NB4 (cell line): ENCODE data around the gene TXLNA.

Source experiments
- CTCF ChIP-seq: IDR thresholded peaks from one replicate; pipeline ENCODE4 v1.5.1; 2012; ENCODE audit warnings: low read depth, low read length
- POLR2A ChIP-seq: IDR thresholded peaks from 2 replicates; pipeline ENCODE4 v1.6.1; 2011; ENCODE audit warnings: mild to moderate bottlenecking; ENCODE audit not compliant: insufficient read length; ENCODE audit errors: extremely low read depth
- TF ChIP-seq, protein P1 (sequence below): IDR thresholded peaks from 2 replicates; pipeline ENCODE4 v1.6.1; 2011; ENCODE audit warnings: low read depth, low read length

DNA sequence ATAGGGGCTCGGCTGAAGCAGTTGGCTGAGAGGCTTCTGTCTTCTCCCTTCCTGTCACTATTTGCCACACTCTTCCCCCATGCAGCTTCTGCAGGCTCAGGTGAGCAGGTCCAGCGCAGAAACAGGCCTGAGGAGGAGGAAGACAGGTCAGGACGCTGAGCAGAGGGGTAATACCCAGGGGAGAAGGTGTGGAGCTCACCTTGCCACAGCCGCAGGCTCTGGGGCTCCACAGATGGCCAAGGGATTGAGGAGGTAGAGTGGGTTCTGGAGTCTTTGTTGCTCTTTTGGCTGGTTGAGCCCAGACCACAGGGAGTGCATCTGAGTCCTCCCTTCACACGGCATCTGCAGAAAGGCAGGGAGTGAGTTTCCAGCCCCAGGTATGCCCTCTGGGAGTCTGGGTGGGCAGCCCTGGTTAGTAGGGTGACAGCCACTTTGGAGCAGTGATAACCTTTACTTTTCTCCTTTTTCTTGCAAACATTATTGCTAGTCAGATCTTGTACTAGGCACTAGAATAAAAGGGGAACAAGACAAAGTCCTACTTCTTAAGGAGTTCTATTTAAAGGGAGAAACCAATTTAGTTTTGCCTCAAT, 52.5 kb downstream of the TXLNA start:
- TF ChIP-seq CTCF, result no peak
- TF ChIP-seq POLR2A, result no peak
- TF ChIP-seq, protein P1, sequence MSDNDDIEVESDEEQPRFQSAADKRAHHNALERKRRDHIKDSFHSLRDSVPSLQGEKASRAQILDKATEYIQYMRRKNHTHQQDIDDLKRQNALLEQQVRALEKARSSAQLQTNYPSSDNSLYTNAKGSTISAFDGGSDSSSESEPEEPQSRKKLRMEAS, result no peak
